GM12864 (cell line): ENCODE measurements around the gene DDR2.
"Not testable (repeated sequence)": the region's sequence is repeated elsewhere in the genome, so short reads cannot be mapped to it uniquely, and the experiment has no call there.

Experiments
- DNase-seq: peaks from one replicate; pipeline ENCODE4 v3.0.0-alpha.2; 2011; ENCODE audit warnings: low read depth
- H3K4me3 ChIP-seq: 2 replicates; pipeline ENCODE4 v1.5.1; 2011; ENCODE audit warnings: mild to moderate bottlenecking, low read depth, low read length, control low read depth
- TF ChIP-seq, protein P1 (sequence below): IDR thresholded peaks from 2 replicates; pipeline ENCODE4 v1.5.1; 2011; ENCODE audit warnings: low read depth, mild to moderate bottlenecking, moderate library complexity, low read length, control low read depth, inconsistent platforms; ENCODE audit errors: missing control alignments

The DDR2 gene

DNA sequence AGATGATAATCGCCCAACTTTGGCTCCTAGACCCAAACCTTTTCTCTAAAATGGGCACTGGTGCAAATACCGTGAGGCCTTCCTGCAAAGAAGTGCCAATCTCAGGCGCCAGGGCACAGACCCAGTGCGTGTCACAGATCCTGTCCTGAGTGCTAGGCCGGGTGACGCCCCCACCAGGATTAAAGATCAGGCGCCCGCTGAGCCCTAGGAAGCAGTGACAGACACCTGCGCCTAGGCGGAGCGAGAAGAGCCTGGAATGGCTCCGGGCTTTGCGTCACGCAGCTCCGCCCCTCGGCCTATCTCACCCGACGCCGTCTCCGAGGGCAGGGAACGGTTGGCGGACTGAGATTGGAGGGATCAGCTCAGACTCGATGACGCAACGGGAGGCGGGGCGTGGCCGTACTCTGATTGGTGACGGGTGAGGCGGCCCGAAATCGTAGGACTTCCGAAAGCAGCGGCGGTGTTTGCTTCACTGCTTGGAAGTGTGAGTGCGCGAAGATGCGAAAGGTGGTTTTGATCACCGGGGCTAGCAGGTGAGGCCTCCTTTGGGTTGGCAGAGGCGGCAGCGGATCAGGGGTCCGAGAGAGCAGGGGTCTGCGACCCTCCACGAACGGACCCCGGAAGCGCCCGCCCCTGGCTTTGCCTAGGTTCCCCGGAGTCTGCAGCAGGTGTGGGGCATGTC, 158.2 kb downstream of the DDR2 start, which contains the start of gene HSD17B7:
HSD17B7 (plus strand) TSS at position 400 of the 682 bp plus-strand sequence; CDS start at position 499, 99 bp downstream.
- peak; percentile 49 for DNase-seq
- peak within 1 kb of the TSS; percentile 62 for H3K4me3 ChIP-seq
- TF ChIP-seq, protein P1, sequence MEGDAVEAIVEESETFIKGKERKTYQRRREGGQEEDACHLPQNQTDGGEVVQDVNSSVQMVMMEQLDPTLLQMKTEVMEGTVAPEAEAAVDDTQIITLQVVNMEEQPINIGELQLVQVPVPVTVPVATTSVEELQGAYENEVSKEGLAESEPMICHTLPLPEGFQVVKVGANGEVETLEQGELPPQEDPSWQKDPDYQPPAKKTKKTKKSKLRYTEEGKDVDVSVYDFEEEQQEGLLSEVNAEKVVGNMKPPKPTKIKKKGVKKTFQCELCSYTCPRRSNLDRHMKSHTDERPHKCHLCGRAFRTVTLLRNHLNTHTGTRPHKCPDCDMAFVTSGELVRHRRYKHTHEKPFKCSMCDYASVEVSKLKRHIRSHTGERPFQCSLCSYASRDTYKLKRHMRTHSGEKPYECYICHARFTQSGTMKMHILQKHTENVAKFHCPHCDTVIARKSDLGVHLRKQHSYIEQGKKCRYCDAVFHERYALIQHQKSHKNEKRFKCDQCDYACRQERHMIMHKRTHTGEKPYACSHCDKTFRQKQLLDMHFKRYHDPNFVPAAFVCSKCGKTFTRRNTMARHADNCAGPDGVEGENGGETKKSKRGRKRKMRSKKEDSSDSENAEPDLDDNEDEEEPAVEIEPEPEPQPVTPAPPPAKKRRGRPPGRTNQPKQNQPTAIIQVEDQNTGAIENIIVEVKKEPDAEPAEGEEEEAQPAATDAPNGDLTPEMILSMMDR: peak; percentile 8

GRCh38 chr1:162790985-162791357, 158.7 kb downstream of the DDR2 start:
- H3K4me3 ChIP-seq: peak overlapping the region; percentile 62
- not testable (repeated sequence) for DNase-seq

DNA sequence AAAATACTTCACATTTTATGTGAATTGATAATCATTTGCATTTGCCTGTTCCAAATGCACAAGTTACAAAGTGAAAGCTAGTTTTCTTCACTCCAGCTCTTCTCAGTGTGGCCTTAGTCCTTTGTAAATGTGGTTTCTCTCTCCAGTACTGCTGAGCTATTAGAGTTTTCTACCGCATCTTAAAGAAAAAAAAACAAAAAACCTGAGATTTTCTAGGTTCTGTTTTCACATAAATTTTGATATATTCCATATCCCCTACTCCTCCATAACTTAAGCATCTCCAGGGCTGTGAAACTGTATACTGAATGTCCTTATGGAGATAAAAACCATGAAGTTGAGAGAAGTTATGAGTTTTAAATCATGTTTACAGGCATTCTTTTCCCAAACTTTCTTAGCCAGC, 162.0 kb downstream of the DDR2 start:
- DNase-seq, H3K4me3 ChIP-seq: not testable (repeated sequence)

GRCh38 chr1:162796617-162797279, 164.5 kb downstream of the DDR2 start:
- DNase-seq, H3K4me3 ChIP-seq: not testable (repeated sequence)

DNA sequence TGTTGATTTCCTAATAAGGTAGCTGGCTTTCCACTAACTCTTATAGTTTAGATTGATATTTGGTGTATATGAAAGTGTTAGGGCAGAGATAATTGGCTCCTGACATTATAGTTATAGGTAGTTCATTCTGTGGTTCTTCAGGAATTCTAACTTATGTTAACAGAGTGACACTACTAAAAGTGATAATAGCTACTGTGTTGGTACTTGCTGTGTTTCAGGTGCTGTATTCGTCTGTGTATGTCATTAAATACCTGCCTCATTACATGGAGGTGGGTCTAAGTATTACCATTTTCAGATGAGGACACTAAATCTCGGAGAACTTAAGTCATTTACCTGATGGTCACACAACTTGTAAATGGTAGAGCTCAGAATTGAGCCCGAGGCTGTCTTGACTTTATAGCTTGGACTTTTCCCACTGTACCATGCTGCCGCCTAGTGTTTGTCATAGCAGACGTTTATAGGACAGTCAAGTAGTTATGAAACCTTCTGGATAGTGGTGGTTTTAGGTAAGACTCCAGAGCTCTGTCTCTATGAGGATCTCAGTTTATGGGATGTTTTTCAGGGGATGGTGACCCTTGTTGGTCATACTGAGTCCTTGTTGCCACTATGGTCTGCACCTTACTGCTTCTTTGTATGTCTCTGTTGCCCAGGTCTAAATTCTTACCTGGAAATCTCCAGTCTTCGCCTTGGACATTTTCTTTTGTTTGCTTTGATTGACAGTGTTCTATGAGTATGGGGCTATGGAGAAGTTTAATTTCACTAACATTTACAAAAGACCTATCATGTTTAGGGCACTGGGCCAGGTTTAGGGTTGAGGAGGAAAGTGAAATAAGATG, 167.9 kb downstream of the DDR2 start:
- not testable (repeated sequence) for DNase-seq, H3K4me3 ChIP-seq
- TF ChIP-seq, protein P1: peak; percentile 33

GRCh38 chr1:162807503-162807902, 175.2 kb downstream of the DDR2 start:
- not testable (repeated sequence) for DNase-seq, H3K4me3 ChIP-seq

- not testable (repeated sequence) for DNase-seq, H3K4me3 ChIP-seq
These were observed 180.1 kb downstream of the DDR2 start for GRCh38 chr1:162812357-162812756.

GRCh38 chr1:162818136-162818535, 185.9 kb downstream of the DDR2 start:
- DNase-seq, H3K4me3 ChIP-seq: not testable (repeated sequence)

DNA sequence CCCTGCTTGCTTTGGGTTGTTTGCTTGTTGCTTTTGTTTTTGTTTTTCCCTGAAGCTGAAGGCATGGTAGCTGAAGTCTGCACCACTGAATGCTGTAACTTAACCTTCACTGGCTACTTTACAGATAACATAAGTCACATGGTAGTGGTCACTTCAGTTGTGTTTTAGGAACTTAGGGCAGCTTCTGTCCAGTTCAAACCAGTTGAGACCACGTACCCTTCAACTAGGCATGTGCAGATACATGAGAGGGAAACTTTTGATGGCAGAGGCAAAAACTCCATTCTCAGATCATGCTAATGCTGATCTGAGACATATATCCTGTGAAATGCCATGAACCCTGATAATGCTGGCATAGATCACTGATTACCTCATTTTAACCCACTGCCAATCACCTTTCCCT, 186.4 kb downstream of the DDR2 start:
- not testable (repeated sequence) for H3K4me3 ChIP-seq, DNase-seq

DNA sequence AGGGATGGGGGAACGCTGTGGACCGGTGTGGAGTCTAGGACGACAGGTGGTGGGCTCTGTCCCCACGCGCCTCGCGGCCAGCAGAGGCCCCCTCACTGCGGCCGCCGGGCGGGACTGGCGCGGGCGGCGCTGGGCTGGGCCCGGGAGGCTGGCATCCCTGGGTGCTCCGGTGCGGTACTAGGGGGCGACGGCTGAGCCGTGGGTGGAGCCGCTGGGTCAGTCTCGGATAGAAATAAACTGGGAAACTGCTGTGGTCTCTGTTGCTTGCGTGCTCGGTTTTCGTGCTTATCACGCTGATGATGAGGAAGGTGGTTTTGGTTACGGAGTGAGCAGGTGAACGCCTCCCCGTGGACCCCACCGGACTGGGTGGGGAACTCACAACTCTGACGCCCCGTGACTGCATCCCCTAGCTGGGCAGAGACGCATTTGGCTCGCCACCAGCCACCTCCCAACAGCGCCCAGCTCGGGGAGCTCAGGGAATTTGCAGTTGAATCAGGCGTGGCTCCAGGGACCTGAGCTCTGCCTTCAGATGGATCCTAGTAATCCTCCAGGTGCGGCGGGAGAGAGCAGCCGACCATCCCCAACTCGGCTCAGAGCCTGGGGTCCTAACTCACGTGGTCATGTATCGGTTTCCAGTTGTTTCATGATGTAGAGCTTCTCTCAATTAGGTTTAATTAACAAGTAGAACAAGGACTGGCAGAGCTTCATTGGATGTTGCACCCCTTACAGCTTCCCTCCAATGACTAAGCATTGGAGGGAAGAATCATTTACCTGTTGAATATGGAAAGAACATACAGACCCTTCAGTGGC, 190.3 kb downstream of the DDR2 start:
- TF ChIP-seq, protein P1: no peak
- no peak for DNase-seq
- peak overlapping the region; percentile 49 for H3K4me3 ChIP-seq
